HG03342 (cell line): ENCODE data around the gene MRPL14.

Experiments used
- ATAC-seq: cut with Tn5 transposase; IDR thresholded peaks from one replicate; pipeline ENCODE4 v1.9.1; 2021; ENCODE audit warnings: mild to moderate bottlenecking, moderate library complexity; ENCODE audit not compliant: unreplicated experiment

Gene MRPL14

GRCh38 chr6:44067173-44068139 lies 59.8 kb downstream of the MRPL14 start:
- no peak for ATAC-seq

GRCh38 chr6:44066394-44067172 lies 60.7 kb downstream of the MRPL14 start:
- no peak for ATAC-seq

- ATAC-seq = no peak
Observed at GRCh38 chr6:44065443-44066140, 61.7 kb downstream of the MRPL14 start.

- no peak for ATAC-seq
Observed at GRCh38 chr6:44064948-44065272, 62.3 kb downstream of the MRPL14 start.

GRCh38 chr6:44064089-44064947 lies 62.9 kb downstream of the MRPL14 start:
- no peak for ATAC-seq

- no peak for ATAC-seq
Observed at GRCh38 chr6:44063561-44064059, 63.6 kb downstream of the MRPL14 start.
